ENCODE results near the gene PITPNC1.

Gene PITPNC1

DNA sequence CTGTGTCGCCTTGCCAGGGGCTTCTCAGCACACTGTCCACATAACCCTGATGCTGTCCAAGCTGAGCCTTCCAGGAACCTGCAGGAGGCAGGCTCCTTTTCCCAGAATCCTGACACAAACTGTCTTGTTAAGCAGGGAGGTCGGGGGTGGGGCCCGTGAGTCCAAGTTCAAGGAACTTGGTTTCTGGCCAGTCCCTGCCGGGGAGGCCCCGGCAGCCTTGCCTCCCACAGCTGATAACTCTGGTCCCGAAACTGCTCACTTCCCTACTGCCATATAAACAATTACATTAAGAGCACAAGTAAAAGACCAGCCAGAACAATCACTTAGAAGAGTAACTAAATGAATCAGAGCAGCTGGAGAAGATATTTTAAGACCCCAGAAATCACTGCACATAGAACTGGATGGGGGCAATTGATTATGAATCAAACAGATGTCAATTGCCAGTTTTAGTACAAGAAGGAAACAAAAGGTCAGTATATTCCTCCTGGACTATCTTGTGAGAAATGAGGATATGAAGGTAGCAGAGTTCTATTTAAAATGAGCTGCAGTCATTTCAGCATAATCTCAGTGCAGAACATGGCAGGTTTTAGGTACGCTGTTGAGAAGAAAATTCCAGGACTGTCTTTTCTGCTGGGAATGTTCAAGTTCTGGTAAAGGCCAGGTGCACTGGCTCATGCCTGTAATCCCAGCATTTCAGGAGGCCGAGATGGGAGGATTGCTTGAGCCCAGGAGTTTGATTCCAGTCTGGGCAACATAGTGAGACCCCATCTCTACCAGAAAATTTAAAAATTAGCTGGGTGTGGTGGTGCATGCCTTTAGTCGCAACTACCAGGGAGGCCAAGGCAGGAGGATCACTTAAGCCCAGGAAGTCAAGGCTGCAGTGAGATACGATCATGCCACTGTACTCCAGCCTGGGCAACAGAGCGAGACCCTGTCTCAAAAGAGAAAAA lies 169.8 kb downstream of the PITPNC1 start:
- DNase-seq (ENCODE audit: low read depth in 2 of 2): no peak

DNA sequence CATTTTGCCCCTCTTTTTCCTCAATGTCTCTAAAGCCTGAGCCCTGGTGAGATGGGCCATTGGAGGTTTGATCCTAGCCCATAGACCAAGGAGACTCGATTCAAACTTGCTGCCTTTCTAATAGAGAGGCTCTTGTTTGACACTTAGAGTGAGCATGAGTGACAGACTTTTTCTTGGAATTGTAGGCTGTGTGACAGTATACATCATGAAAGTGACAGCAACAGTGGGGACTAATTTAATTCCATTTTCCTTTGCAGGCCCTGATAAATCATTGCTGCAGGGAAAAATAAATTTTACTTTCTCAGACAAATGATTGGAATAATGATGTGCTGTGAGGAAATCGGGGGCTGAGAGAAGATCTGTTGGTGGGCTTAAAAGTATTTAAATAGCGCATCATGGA lies 171.6 kb downstream of the PITPNC1 start:
- DNase-seq (ENCODE audit: low read depth in 2 of 2): no peak

DNA sequence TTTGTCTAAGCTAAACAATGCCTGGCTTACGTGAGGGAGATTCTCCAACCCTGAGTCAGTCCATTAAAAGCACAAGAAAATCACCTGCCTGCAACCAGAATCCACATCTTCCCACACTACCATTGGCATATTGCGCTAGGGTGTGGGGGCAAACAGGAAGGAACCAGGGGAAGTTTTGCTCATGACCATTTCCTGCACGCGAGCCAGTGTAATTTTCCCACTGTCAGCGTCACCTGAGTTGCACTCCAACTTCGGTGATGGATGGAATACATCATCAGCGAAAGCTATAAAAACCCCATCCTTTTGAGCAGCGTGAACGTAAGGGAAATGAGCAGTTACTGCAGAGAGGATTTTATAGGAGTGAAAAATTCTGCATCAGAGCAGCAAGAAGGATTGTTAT lies 172.7 kb downstream of the PITPNC1 start:
- DNase-seq (ENCODE audit: low read depth in 2 of 2): no peak

GRCh38 chr17:67554634-67555033 lies 177.6 kb downstream of the PITPNC1 start:
- DNase-seq (ENCODE audit: low read depth in 2 of 2): no peak

DNA sequence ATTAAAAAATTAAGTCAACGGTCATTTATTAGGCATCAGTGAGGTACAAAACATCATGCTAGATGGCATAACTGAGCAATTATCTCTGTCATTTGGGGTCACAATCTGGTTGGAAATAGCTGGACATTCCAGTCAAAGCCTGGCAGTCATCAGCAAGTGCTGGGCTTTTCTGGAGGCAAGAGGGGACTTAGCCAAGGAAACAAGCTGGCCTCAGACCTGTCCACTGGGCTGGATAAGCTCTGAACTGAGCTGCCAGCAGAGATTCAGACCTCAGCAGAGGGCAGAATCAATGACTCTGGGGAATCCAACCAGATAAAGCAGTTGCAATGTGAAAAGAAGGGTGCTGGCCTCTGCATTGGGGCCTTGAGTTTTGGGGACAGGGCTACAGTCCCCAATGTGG lies 178.8 kb downstream of the PITPNC1 start:
- DNase-seq (ENCODE audit: low read depth in 2 of 2): no peak

GRCh38 chr17:67557052-67557845 lies 180.2 kb downstream of the PITPNC1 start:
- no peak for DNase-seq (ENCODE audit: low read depth in 2 of 2)

GRCh38 chr17:67557921-67558320 lies 180.8 kb downstream of the PITPNC1 start:
- DNase-seq (ENCODE audit: low read depth in 2 of 2): no peak

DNA sequence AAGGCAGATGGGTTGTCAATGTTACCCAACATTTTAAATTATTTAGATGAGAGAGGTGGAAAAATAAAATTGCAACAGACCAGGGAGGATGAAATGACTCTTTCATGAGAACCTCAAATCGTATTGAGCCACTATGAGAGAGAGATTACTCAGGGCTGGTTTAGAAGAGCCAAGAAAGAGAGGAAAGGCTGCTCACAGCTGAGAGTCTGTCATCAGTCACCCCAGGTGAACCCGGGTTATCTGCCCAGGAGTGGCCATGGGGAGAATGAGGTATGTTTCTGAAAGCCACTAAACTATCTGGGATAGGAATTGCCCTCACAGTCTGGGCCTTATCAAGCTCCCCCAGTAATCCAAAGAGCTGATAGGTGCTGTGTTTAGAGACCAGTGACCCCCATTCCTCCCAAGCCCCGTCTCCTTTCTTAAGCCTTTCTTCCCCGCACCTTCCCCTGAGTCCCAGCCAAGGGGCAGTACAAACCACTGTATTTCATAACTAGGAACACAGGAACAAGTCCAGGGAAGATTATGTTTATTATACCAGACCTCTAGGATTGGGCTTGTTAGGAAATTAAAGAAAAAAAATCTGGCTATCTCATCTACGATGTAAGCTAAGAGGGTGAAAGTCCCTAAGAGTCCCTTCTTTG lies 181.8 kb downstream of the PITPNC1 start:
- DNase-seq (ENCODE audit: low read depth in 2 of 2): no peak

DNA sequence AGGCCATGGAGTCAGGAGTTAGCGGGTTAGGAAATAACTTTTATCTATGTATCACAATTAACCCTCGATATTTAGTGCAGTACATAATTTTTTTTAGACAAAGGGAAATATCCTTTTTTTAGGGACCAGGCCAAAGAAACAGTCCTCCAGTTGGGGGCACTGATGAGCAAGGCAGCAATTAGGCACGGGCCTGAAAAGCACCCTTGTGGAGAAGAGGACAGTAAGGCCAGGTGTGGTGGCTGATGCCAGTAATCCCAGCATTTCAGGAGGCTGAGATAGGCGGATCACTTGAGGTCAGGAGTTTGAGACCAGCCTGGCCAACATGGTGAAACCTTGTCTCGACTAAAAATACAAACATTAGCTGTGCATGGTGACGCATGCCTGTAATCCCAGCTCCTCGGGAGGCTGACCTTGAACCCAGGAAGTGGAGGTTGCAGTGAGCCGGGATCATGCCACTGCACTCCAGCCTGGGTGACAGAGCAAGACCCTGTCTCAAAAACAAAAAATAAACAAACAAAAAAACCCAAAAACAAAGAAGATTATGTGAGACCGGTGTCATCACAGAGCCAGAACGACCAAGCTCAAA lies 182.4 kb downstream of the PITPNC1 start:
- DNase-seq (ENCODE audit: low read depth in 2 of 2): no peak

DNA sequence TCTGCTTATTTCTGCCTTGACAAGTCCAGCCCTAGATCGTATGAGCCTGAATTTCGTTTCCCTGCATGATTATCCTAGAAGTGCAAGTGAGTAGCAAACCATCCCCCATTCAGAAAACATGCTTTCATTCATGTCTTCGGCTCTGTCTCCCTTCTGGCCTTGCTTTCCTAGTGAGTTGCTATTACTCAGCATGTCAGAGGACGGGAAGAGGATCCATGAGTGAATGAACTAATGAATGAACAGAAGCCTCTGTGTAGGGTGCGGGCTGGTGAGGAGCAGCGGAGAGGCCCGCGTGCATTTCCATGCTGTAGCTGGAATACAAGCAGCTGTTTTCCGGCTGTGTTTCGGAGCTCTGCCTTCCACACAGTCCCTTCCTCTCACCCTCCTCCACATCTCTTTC lies 184.9 kb downstream of the PITPNC1 start:
- no peak for DNase-seq (ENCODE audit: low read depth in 2 of 2)

DNA sequence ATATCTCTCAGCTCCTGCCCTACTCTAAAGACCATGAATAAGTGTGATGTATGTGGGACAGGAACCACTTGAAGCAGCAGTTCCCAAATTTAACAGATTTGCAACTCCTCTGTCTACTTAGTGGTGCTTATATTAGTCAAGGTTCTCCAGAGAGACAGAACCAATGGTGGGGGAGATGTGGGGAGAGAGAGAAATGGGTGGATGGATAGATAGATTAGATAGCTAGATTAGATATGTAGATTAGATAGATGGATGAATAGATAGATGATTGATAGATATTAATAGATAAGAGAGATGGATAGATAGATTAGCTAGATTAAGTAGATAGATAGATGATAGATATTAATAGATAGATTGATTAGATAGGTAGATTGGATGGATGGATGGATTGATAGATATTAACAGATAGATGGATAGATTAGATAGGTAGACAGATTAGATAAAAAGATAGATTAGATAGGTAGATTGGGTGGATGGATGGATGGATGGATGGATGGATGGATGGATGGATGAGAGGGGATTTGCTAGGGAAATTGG lies 186.7 kb downstream of the PITPNC1 start:
- DNase-seq (ENCODE audit: low read depth in 2 of 2): no peak

- no peak for DNase-seq (ENCODE audit: low read depth in 2 of 2)
Measured at GRCh38 chr17:67565068-67565467, 188.0 kb downstream of the PITPNC1 start.

GRCh38 chr17:67566656-67567055 lies 189.6 kb downstream of the PITPNC1 start:
- DNase-seq (ENCODE audit: low read depth in 2 of 2): no peak

DNA sequence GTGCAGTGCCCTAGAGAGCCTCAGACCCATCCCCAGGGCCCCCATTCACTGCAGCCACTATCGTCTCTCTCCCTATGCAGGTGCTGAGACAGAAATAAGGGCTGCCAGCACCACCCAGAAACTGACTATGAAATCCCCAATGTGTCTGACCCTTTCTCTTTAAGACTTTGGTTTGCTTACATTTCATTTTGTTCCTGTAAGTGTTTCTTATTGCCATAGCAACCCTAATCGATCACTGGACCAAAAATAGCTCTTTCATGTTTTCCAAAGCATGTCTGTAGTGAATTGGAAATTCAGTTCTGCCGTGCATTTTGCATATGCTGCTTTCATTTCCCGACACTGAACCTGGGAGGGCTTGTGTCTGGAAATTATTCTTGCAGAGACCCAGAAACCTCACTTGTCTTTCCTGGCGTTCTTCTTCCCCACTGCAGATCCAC lies 192.0 kb downstream of the PITPNC1 start:
- DNase-seq (ENCODE audit: low read depth in 2 of 2): no peak

- DNase-seq (ENCODE audit: low read depth in 2 of 2): no peak
Measured at GRCh38 chr17:67569873-67570272, 192.8 kb downstream of the PITPNC1 start.

DNA sequence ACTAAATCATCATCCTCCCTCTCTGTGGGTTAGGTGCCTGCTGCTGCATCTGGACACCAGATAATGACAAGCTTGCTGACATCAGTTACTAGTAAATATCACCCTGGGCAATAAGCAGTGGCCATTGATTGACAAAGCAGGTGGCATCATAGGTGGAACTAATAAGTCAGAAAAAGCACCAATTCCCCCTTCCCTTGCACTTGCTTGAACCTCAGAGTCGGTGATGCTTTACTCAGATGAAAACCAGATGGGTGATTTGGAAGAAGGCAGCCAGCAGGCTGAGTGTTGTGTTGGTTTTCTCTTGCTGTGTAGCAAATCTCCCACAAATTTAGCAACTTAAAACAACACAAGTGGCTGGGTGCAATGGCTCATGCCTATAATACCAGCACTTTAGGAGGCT lies 193.7 kb downstream of the PITPNC1 start:
- no peak for DNase-seq (ENCODE audit: low read depth in 2 of 2)

- DNase-seq (ENCODE audit: low read depth in 2 of 2): no peak
Measured at GRCh38 chr17:67571478-67571877, 194.4 kb downstream of the PITPNC1 start.

GRCh38 chr17:67573987-67574657 lies 197.0 kb downstream of the PITPNC1 start:
- DNase-seq (ENCODE audit: low read depth in 2 of 2): no peak

DNA sequence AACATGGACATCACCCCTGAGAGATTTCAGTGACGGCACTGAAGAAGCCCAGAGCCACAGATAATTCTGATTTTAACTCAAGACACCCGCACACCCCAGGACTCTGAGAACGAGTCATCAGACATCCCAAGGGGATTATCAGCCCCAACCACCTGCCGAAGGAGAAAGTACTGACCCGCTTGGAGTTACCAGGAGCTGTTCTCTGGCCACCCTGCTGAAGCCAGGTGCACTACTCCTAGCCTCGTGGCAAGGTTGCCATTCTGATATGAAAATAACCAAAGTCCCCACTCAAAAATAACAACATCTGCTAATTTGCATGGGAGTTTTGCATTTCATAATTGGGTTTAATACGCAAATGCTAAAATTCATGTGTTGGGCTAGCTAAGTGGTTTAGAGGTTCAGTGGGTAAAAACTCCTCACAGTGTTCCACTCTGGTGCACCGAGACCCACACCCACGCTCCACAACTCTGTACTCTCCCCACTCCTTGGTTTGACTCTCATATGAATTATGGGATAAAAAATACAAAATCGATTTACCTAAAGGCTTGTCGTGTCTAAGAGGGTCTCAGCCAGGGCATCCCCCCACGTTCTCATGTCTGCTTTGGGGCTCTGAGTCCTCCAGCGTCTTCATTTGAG lies 197.7 kb downstream of the PITPNC1 start:
- no peak for DNase-seq (ENCODE audit: low read depth in 2 of 2)

- DNase-seq (ENCODE audit: low read depth in 2 of 2): no peak
Measured at GRCh38 chr17:67575325-67575724, 198.2 kb downstream of the PITPNC1 start.
